Hepatocyte (in vitro differentiated cells): ENCODE data around the gene TBXAS1.

ENCODE experiments used
- EZH2 ChIP-seq: fragments of 200-600 bp; sonication (generic); IDR thresholded peaks from 2 replicates; pipeline ENCODE4 v1.6.1; 2016; ENCODE audit warnings: antibody characterized with exemption, mild to moderate bottlenecking, borderline replicate concordance
- EZH2phosphoT487 ChIP-seq: fragments of 200-600 bp; sonication (generic); IDR thresholded peaks from one replicate; pipeline ENCODE4 v1.6.1; 2018; ENCODE audit warnings: antibody characterized with exemption, mild to moderate bottlenecking, low read depth, moderate library complexity; ENCODE audit not compliant: unreplicated experiment, severe bottlenecking
- TF ChIP-seq, protein P1 (sequence below): fragments of 200-600 bp; sonication (generic); IDR thresholded peaks from 2 replicates; pipeline ENCODE4 v1.5.1; 2016; ENCODE audit warnings: antibody characterized with exemption, mild to moderate bottlenecking; ENCODE audit not compliant: poor library complexity

GRCh38 chr7:140048989-140049338 lies 219.9 kb downstream of the TBXAS1 start:
- TF ChIP-seq, protein P1, sequence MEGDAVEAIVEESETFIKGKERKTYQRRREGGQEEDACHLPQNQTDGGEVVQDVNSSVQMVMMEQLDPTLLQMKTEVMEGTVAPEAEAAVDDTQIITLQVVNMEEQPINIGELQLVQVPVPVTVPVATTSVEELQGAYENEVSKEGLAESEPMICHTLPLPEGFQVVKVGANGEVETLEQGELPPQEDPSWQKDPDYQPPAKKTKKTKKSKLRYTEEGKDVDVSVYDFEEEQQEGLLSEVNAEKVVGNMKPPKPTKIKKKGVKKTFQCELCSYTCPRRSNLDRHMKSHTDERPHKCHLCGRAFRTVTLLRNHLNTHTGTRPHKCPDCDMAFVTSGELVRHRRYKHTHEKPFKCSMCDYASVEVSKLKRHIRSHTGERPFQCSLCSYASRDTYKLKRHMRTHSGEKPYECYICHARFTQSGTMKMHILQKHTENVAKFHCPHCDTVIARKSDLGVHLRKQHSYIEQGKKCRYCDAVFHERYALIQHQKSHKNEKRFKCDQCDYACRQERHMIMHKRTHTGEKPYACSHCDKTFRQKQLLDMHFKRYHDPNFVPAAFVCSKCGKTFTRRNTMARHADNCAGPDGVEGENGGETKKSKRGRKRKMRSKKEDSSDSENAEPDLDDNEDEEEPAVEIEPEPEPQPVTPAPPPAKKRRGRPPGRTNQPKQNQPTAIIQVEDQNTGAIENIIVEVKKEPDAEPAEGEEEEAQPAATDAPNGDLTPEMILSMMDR: no peak
- TF ChIP-seq EZH2phosphoT487: no peak
- no peak for TF ChIP-seq EZH2
